HepG2 (cell line): Measurements from ENCODE around the gene PRKCE.

Experiments used
- ATF6 ChIP-seq: sonication (generic); formaldehyde crosslinking; conservative IDR thresholded peaks from 2 replicates; pipeline ENCODE4 v1.4.0; 2020; ENCODE audit warnings: missing genetic modification reagents
- EZH2 ChIP-seq: conservative IDR thresholded peaks from 2 replicates; pipeline ENCODE4 v1.6.1; 2012; ENCODE audit warnings: mild to moderate bottlenecking, low read depth, low read length, moderate library complexity
- KDM5B ChIP-seq: sonication (generic); formaldehyde crosslinking; IDR thresholded peaks from 2 replicates; pipeline ENCODE4 v1.4.0; 2020; ENCODE audit warnings: missing genetic modification reagents, mild to moderate bottlenecking, borderline replicate concordance
- REST ChIP-seq, 2 experiments: IDR thresholded peaks; 2 replicates each; pipeline ENCODE4 v1.6.1; 2011 to 2012; ENCODE audit warnings: low read length in 2 of 2, borderline replicate concordance in 1 of 2, low read depth in 1 of 2, mild to moderate bottlenecking in 1 of 2, moderate library complexity in 1 of 2
- RFX5 ChIP-seq: IDR thresholded peaks from 2 replicates; pipeline ENCODE4 v1.6.1; 2011; ENCODE audit warnings: low read depth, low read length, improper control_type of control experiment

GRCh38 chr2:45895241-45895861, 243.9 kb downstream of the PRKCE start:
- no peak for TF ChIP-seq KDM5B (CRISPR knock-in tag)
- TF ChIP-seq REST (IDR thresholded peaks at IDR 0.05; ENCODE audit: borderline replicate concordance in 1 of 2, low read depth in 1 of 2, low read length in 2 of 2) = no peak
- TF ChIP-seq ATF6 (CRISPR knock-in tag) = no peak
- TF ChIP-seq EZH2 = no peak
- no peak for TF ChIP-seq RFX5
